MM.1S (cell line): ENCODE measurements around the gene TUBGCP6.

Source experiments
- DNase-seq: peaks from one replicate; pipeline ENCODE4 v3.0.0-alpha.2; 2015
- H2AFZ ChIP-seq: fragments of 300-600 bp; sonication (generic); 2 replicates; pipeline ENCODE4 v1.6.0; 2016; ENCODE audit warnings: antibody characterized with exemption, low read length
- H3F3A ChIP-seq: fragments of 300-600 bp; sonication (generic); 2 replicates; pipeline ENCODE4 v1.6.1; 2016; ENCODE audit warnings: mild to moderate bottlenecking, antibody characterized with exemption, low read length, moderate library complexity, mixed read lengths; ENCODE audit not compliant: insufficient read depth
- H3K27ac ChIP-seq: fragments of 300-600 bp; sonication (generic); 2 replicates; pipeline ENCODE4 v1.5.1; 2016; ENCODE audit warnings: mild to moderate bottlenecking, low read length
- H3K27me3 ChIP-seq: fragments of 300-600 bp; sonication (generic); replicated peaks from 2 replicates; pipeline ENCODE4 v1.6.0; 2016; ENCODE audit warnings: low read length; ENCODE audit not compliant: insufficient read depth
- H3K36me3 ChIP-seq: fragments of 300-600 bp; sonication (generic); replicated peaks from 2 replicates; pipeline ENCODE4 v1.6.1; 2016; ENCODE audit warnings: mild to moderate bottlenecking, low read length, mixed read lengths; ENCODE audit not compliant: insufficient read depth
- H3K4me1 ChIP-seq: fragments of 300-600 bp; sonication (generic); 2 replicates; pipeline ENCODE4 v1.6.1; 2016; ENCODE audit warnings: low read length, mixed read lengths
- H3K4me2 ChIP-seq: fragments of 300-600 bp; sonication (generic); 2 replicates; pipeline ENCODE4 v1.6.0; 2016; ENCODE audit warnings: low read depth, low read length
- H3K4me3 ChIP-seq: fragments of 300-600 bp; sonication (generic); 2 replicates; pipeline ENCODE4 v1.5.1; 2016; ENCODE audit warnings: low read length, mixed read lengths
- H3K79me2 ChIP-seq: fragments of 300-600 bp; sonication (generic); 2 replicates; pipeline ENCODE4 v1.6.1; 2016; ENCODE audit warnings: mixed run types, low read length, mixed read lengths
- H3K9ac ChIP-seq: fragments of 300-600 bp; sonication (generic); 2 replicates; pipeline ENCODE4 v1.6.1; 2016; ENCODE audit warnings: low read length, mixed read lengths
- H3K9me2 ChIP-seq: fragments of 300-600 bp; sonication (generic); replicated peaks from 2 replicates; pipeline ENCODE4 v1.6.1; 2016; ENCODE audit warnings: mild to moderate bottlenecking, low read length, mixed read lengths; ENCODE audit not compliant: insufficient read depth
- H3K9me3 ChIP-seq: fragments of 300-600 bp; sonication (generic); replicated peaks from 2 replicates; pipeline ENCODE4 v1.6.1; 2016; ENCODE audit warnings: mild to moderate bottlenecking, low read length, mixed read lengths; ENCODE audit not compliant: insufficient read depth
- H4K20me1 ChIP-seq: fragments of 300-600 bp; sonication (generic); 2 replicates; pipeline ENCODE4 v1.6.1; 2016; ENCODE audit warnings: mild to moderate bottlenecking, low read length, moderate library complexity, mixed read lengths; ENCODE audit not compliant: insufficient read depth
- CTCF ChIP-seq: fragments of 300-600 bp; sonication (generic); IDR thresholded peaks from 2 replicates; pipeline ENCODE4 v1.5.1; 2016; ENCODE audit warnings: antibody characterized with exemption, low read length, mixed read lengths
- EZH2 ChIP-seq: fragments of 300-600 bp; sonication (generic); optimal IDR thresholded peaks from 2 replicates; pipeline ENCODE3; 2017; ENCODE audit warnings: low read depth, mild to moderate bottlenecking, antibody characterized with exemption, low read length, mixed read lengths
- EZH2phosphoT487 ChIP-seq: fragments of 300-600 bp; sonication (generic); IDR thresholded peaks from 2 replicates; pipeline ENCODE4 v1.6.1; 2018; ENCODE audit warnings: antibody characterized with exemption, low read length

Gene TUBGCP6

DNA sequence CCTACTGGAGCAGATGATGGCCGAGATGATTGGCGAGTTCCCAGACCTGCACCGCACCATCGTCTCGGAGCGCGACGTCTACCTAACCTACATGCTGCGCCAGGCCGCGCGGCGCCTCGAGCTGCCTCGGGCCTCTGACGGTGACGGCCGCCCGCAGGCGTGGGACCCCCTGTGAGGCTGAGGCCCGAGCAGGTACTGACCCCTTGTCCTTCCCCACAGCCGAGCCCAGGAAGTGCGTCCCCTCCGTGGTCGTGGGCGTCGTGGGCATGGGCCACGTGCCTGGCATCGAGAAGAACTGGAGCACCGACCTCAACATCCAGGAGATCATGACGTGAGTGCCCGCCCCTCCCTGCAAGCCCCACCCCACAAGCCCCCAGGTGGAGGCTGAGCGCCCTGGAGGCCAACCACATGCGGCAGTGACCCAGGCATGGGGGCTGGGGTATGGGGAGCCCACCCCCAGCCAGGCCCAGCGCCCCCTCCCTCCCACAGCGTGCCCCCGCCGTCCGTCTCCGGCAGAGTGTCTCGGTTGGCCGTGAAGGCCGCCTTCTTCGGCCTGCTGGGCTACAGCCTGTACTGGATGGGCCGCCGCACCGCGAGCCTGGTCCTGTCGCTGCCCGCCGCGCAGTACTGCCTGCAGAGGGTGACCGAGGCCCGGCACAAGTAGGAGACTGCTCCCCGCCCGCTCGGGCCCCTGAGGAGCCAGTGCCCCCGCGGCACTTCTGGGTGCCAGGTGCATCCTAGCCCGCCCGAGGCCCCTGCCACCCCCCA lies 46.8 kb downstream of the TUBGCP6 start:
- Histone ChIP-seq H3K4me2 (no peak overlapping the region), H3K36me3 (no peaks in the 10 kb centered on the region; the same call in 1 of the 2 replicates), H3K9me3 (no peaks in the 10 kb centered on the region), H2AFZ (no peak overlapping the region), H3K79me2 (peaks cover 33% of the 10 kb centered on the region), H3K4me1 (peaks cover 7% of the 10 kb centered on the region; the same call in 1 of the 2 replicates), H3K4me3 (no peak overlapping the region), H3K9ac (no peak overlapping the region), H3K9me2 (no peaks in the 10 kb centered on the region), H3K27me3 (no peaks in the 10 kb centered on the region), H4K20me1 (no peaks in the 10 kb centered on the region), H3F3A (0 out of 2 replicates have a peak, but pooled peaks cover 9% of the 10 kb centered on the region), H3K27ac (no peak overlapping the region)
- no peak for DNase-seq
- TF ChIP-seq EZH2 (no peak), EZH2phosphoT487 (no peak), CTCF (no peak)

GRCh38 chr22:50197000-50197800 lies 47.6 kb downstream of the TUBGCP6 start:
- TF ChIP-seq EZH2: no peak
- peaks cover 5% of the 10 kb centered on the region; the same call in 1 of the 2 replicates for H3K4me1 ChIP-seq
- H3K4me3 ChIP-seq: no peak overlapping the region
- no peaks in the 10 kb centered on the region for H3K27me3 ChIP-seq
- 0 out of 2 replicates have a peak, but pooled peaks cover 9% of the 10 kb centered on the region for H3F3A ChIP-seq
- H3K27ac ChIP-seq: no peak overlapping the region
- no peak overlapping the region for H3K9ac ChIP-seq
- no peak overlapping the region for H2AFZ ChIP-seq
- H3K36me3 ChIP-seq: no peaks in the 10 kb centered on the region; the same call in 1 of the 2 replicates
- H3K4me2 ChIP-seq: no peak overlapping the region
- no peaks in the 10 kb centered on the region for H4K20me1 ChIP-seq
- no peak for DNase-seq
- H3K79me2 ChIP-seq: peaks cover 33% of the 10 kb centered on the region
- H3K9me2 ChIP-seq: no peaks in the 10 kb centered on the region
- no peaks in the 10 kb centered on the region for H3K9me3 ChIP-seq

DNA sequence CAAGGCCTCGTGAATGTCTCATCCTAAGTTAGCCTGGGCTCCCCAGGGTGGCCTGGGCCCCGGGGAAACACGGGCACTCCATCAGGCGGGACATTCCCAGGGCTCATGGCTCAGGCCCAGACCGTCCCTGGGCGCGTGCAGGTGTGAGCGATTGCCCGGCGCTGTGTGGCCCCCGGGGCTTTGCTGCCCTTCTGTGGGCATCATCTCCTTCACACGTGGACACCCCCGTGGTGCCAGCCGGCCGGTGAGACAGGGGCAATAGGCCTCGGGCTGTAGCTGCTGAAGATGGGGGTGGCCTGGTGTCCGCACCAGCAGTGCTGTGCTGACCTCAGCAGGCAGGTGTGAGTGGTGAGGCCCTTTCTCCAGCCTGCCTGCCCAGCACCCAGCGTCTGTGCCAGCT lies 48.6 kb downstream of the TUBGCP6 start:
- H3K27me3 ChIP-seq: no peaks in the 10 kb centered on the region
- no peaks in the 10 kb centered on the region; the same call in 1 of the 2 replicates for H3K36me3 ChIP-seq
- H3K79me2 ChIP-seq: peaks cover 35% of the 10 kb centered on the region
- no peak overlapping the region for H3K4me3 ChIP-seq
- H3K27ac ChIP-seq: no peak overlapping the region
- H4K20me1 ChIP-seq: no peaks in the 10 kb centered on the region
- H3K4me2 ChIP-seq: no peak overlapping the region
- H3K9me2 ChIP-seq: no peaks in the 10 kb centered on the region
- H3K4me1 ChIP-seq: peaks cover 2% of the 10 kb centered on the region
- H3K9me3 ChIP-seq: no peaks in the 10 kb centered on the region
- no peak overlapping the region for H3K9ac ChIP-seq
- DNase-seq: no peak
- H3F3A ChIP-seq: 0 out of 2 replicates have a peak, but pooled peaks cover 11% of the 10 kb centered on the region
- no peak for TF ChIP-seq EZH2
- no peak for TF ChIP-seq EZH2phosphoT487
- TF ChIP-seq CTCF: no peak
- no peak overlapping the region for H2AFZ ChIP-seq
